CD14-positive monocyte (primary cell): Measurements from ENCODE around the gene NPC2. TPM values are rescaled to one million over a fixed set of nuclear protein-coding genes. Genes with fewer than 3 reads are reported as not detected.

Experiments
- DNase-seq, 3 donors: peaks; one replicate each; pipeline ENCODE4 v3.0.0-alpha.2; 2011 to 2022
- H2AFZ ChIP-seq: 2 replicates; pipeline ENCODE4 v1.6.0; 2012; ENCODE audit warnings: mild to moderate bottlenecking, low read depth, low read length, inconsistent platforms; ENCODE audit not compliant: insufficient read depth, poor library complexity, severe bottlenecking
- H3K27ac ChIP-seq, 2 donors: 1 replicate in 1 of 2; 2 replicates in 1 of 2; pipeline ENCODE4 v1.5.1; 2012 to 2013; ENCODE audit warnings: low read length in 2 of 2, control low read depth in 1 of 2, inconsistent platforms in 1 of 2, low read depth in 1 of 2, mild to moderate bottlenecking in 1 of 2
- H3K27me3 ChIP-seq, 2 donors: one replicate each; pipeline versions ENCODE4 v1.6.0 to v1.6.1; 2011 to 2013; ENCODE audit warnings: low read length in 2 of 2; ENCODE audit not compliant: control insufficient read depth in 2 of 2, insufficient read depth in 2 of 2
- H3K36me3 ChIP-seq, 2 donors: replicated peaks in 1 of 2; 1 replicate in 1 of 2; 2 replicates in 1 of 2; pipeline versions ENCODE4 v1.5.1 to v1.6.1; 2012 to 2013; ENCODE audit warnings: low read length in 2 of 2, control low read depth in 1 of 2, inconsistent platforms in 1 of 2, mild to moderate bottlenecking in 1 of 2; ENCODE audit not compliant: insufficient read depth in 2 of 2, control insufficient read depth in 1 of 2
- H3K4me1 ChIP-seq, 2 donors: 1 replicate in 1 of 2; 2 replicates in 1 of 2; pipeline versions ENCODE4 v1.5.1 to v1.6.1; 2012 to 2013; ENCODE audit warnings: low read length in 2 of 2, control low read depth in 1 of 2, inconsistent platforms in 1 of 2, mild to moderate bottlenecking in 1 of 2, moderate library complexity in 1 of 2; ENCODE audit not compliant: insufficient read depth in 2 of 2, control insufficient read depth in 1 of 2
- H3K4me2 ChIP-seq: replicated peaks from 2 replicates; pipeline ENCODE3; 2012; ENCODE audit warnings: low read length, moderate library complexity, mild to moderate bottlenecking; ENCODE audit not compliant: poor library complexity, severe bottlenecking; ENCODE audit errors: extremely low read depth
- H3K4me3 ChIP-seq, 3 experiments: fragments of 200-600 bp in 1 of 3; sonication (generic) in 1 of 3; replicated peaks in 1 of 3; 1 replicate in 2 of 3; 2 replicates in 1 of 3; pipeline ENCODE4 v1.5.1; 2011 to 2013; ENCODE audit warnings: low read length in 3 of 3, mild to moderate bottlenecking in 3 of 3, control low read depth in 2 of 3, low read depth in 2 of 3, inconsistent platforms in 1 of 3, moderate library complexity in 1 of 3
- H3K79me2 ChIP-seq: 2 replicates; pipeline ENCODE4 v1.6.0; 2012; ENCODE audit warnings: mild to moderate bottlenecking, control low read depth, inconsistent platforms, low read length, moderate library complexity; ENCODE audit not compliant: insufficient read depth
- H3K9ac ChIP-seq: 2 replicates; pipeline ENCODE4 v1.6.0; 2017; ENCODE audit warnings: low read length, mild to moderate bottlenecking; ENCODE audit not compliant: insufficient read depth, poor library complexity, severe bottlenecking
- H3K9me3 ChIP-seq, 2 donors: replicated peaks in 1 of 2; 1 replicate in 1 of 2; 2 replicates in 1 of 2; pipeline versions ENCODE4 v1.5.1 to v1.6.1; 2012 to 2013; ENCODE audit warnings: low read length in 2 of 2, control low read depth in 1 of 2; ENCODE audit not compliant: control insufficient read depth in 1 of 2, insufficient read depth in 1 of 2
- H4K20me1 ChIP-seq: 2 replicates; pipeline ENCODE4 v1.6.0; 2012; ENCODE audit warnings: mild to moderate bottlenecking, low read length, control low read depth, moderate library complexity; ENCODE audit not compliant: insufficient read depth
- H3K27ac Mint-ChIP-seq, 7 donors: one replicate each; pipeline ENCODE4 v1.8.0; 2020; ENCODE audit warnings: mild to moderate bottlenecking in 7 of 7, mixed read lengths in 7 of 7, moderate library complexity in 6 of 7, inconsistent platforms in 2 of 7
- H3K27me3 Mint-ChIP-seq, 3 donors: one replicate each; pipeline ENCODE4 v1.8.0; 2021 to 2022; ENCODE audit warnings: low read depth in 3 of 3, mild to moderate bottlenecking in 3 of 3, mixed read lengths in 3 of 3, moderate library complexity in 3 of 3, inconsistent platforms in 1 of 3
- H3K36me3 Mint-ChIP-seq, 2 donors: one replicate each; pipeline ENCODE4 v1.8.0; 2020; ENCODE audit warnings: mixed read lengths in 2 of 2, inconsistent platforms in 1 of 2, mild to moderate bottlenecking in 1 of 2
- H3K4me1 Mint-ChIP-seq: one replicate; pipeline ENCODE4 v1.8.0; 2020; ENCODE audit warnings: mild to moderate bottlenecking, mixed read lengths
- H3K4me3 Mint-ChIP-seq, 2 donors: one replicate each; pipeline ENCODE4 v1.8.0; 2020; ENCODE audit warnings: mild to moderate bottlenecking in 2 of 2, mixed read lengths in 2 of 2, moderate library complexity in 1 of 2
- H3K9me3 Mint-ChIP-seq, 7 donors: one replicate each; pipeline ENCODE4 v1.8.0; 2020 to 2022; ENCODE audit warnings: mixed read lengths in 7 of 7, mild to moderate bottlenecking in 6 of 7, moderate library complexity in 6 of 7, inconsistent platforms in 2 of 7
- CTCF ChIP-seq: fragments of 200-600 bp; IDR thresholded peaks from one replicate; pipeline ENCODE4 v1.8.0; 2022; ENCODE audit warnings: antibody characterized with exemption, mild to moderate bottlenecking
- WGBS: methylation state at CpG from one replicate; pipeline ENCODE4 v1.1.5; 2013; ENCODE audit warnings: missing lambda C conversion rate; ENCODE audit not compliant: insufficient coverage; 5-methylcytosine and 5-hydroxymethylcytosine counted together
- intact Hi-C, 2 donors: fragments of 100-400 bp; cut with micrococcal nuclease; formaldehyde crosslinking; loops; one replicate each; pipeline versions ENCODE4 v1.15.0 to v1.15.1; 2023
- polyA plus RNA-seq, 3 donors: library from polyadenylated mRNA; depleted of rRNA in 1 of 3; unstranded in 2 of 3; stranded (reverse) in 1 of 3; fragments of 300-500 nt in 2 of 3; fragments of >200 nt in 1 of 3; fragmentation: Illumina TruSeq in 2 of 3; gene quantifications; 1 replicate in 2 of 3; 2 replicates in 1 of 3; pipeline ENCODE4 v1.2.3, GENCODE V29; 2012 to 2021

NPC2 gene
- polyA plus RNA-seq, 3 donors, result 675 to 1,159 (median 772) TPM

- no peaks in the 10 kb centered on the region for H3K4me1 Mint-ChIP-seq
- no peak overlapping the region for H3K4me3 Mint-ChIP-seq
- Histone ChIP-seq H4K20me1 (no peaks in the 10 kb centered on the region), H3K4me2 (no peak overlapping the region), H2AFZ (no peak overlapping the region), H3K36me3 (no peaks in the 10 kb centered on the region), H3K4me3 (no peak overlapping the region), H3K27me3 (peaks cover 2 to 6% of the 10 kb centered on the region in 2 donors), H3K9me3 (no peaks in the 10 kb centered on the region), H3K27ac (no peak overlapping the region), H3K79me2 (no peaks in the 10 kb centered on the region), H3K9ac (no peak overlapping the region), H3K4me1 (no peaks in the 10 kb centered on the region)
- H3K27me3 Mint-ChIP-seq, result peaks cover 4 to 19% (median 7%) of the 10 kb centered on the region in 3 donors
- no peak for TF ChIP-seq CTCF
- no peak overlapping the region for H3K27ac Mint-ChIP-seq
- intact Hi-C loops, result no loop called here
- H3K9me3 Mint-ChIP-seq, result peaks cover 0 to 3% (median 0%) of the 10 kb centered on the region in 7 donors
- H3K36me3 Mint-ChIP-seq, result no peaks in the 10 kb centered on the region
- no peak for DNase-seq
- no CpG with 5 or more reads among the region's 3 CpGs for WGBS
Observed at GRCh38 chr14:74444866-74445265, 48.2 kb downstream of the NPC2 start.

DNA sequence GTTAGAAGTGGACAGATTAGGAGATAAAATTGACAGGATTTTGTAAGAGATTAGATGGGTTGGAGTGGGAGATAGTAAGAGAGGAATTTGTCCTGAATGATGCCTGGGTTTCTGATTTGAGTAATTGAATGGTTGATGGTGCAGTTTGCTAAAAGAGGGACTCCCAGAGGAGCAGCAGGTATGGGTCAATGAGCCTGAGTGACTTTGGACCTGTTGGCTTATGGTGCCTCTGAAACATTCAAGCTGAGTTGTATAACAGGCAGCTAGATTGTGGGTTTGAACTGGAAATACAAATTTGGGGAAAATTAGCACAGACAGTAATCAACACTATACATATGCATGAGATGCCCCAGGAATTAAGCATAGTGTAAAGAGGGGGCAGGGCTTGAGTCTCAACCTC, 50.3 kb downstream of the NPC2 start:
- no peak for TF ChIP-seq CTCF
- peaks cover 1 to 7% (median 6%) of the 10 kb centered on the region in 3 donors for H3K27me3 Mint-ChIP-seq
- H3K36me3 Mint-ChIP-seq, result no peaks in the 10 kb centered on the region
- H3K4me3 Mint-ChIP-seq, result no peak overlapping the region
- H4K20me1 ChIP-seq, result no peaks in the 10 kb centered on the region
- intact Hi-C loops, result no loop called here
- H3K9me3 ChIP-seq, result no peaks in the 10 kb centered on the region
- DNase-seq, result no peak
- H3K9me3 Mint-ChIP-seq, result no peaks in the 10 kb centered on the region
- no peak overlapping the region for H3K27ac Mint-ChIP-seq
- H3K4me1 Mint-ChIP-seq, result no peaks in the 10 kb centered on the region
- H3K27me3 ChIP-seq, result peaks cover 0 to 3% of the 10 kb centered on the region in 2 donors
- no peak overlapping the region for H3K4me2 ChIP-seq
- no peaks in the 10 kb centered on the region for H3K79me2 ChIP-seq
- H3K4me1 ChIP-seq, result no peaks in the 10 kb centered on the region
- H2AFZ ChIP-seq, result no peak overlapping the region
- no peak overlapping the region for H3K9ac ChIP-seq
- H3K27ac ChIP-seq, result no peak overlapping the region
- no peak overlapping the region for H3K4me3 ChIP-seq
- H3K36me3 ChIP-seq, result no peaks in the 10 kb centered on the region
